Spleen (tissue), 11 donors: ENCODE data around the gene CHST8. TPM values are rescaled to one million over a fixed set of nuclear protein-coding genes. Genes with fewer than 3 reads are reported as not detected.

Experiments
- DNase-seq: peaks from one replicate; pipeline ENCODE4 v3.0.0-alpha.2; 2020
- H3K27ac ChIP-seq, 8 donors: fragments of 200-600 bp; sonication (generic) in 7 of 8; 1 replicate in 4 of 8; 2 replicates in 4 of 8; pipeline versions ENCODE4 v1.5.0 to v1.8.0; 2016 to 2021; ENCODE audit warnings: inconsistent platforms in 4 of 8, mild to moderate bottlenecking in 4 of 8, moderate library complexity in 1 of 8
- H3K27me3 ChIP-seq, 7 donors: fragments of 200-600 bp; sonication (generic) in 6 of 7; replicated peaks in 1 of 7; 1 replicate in 4 of 7; 2 replicates in 3 of 7; pipeline versions ENCODE4 v1.5.0 to v1.8.0; 2016 to 2021; ENCODE audit warnings: inconsistent platforms in 3 of 7, mild to moderate bottlenecking in 1 of 7
- H3K36me3 ChIP-seq, 6 donors: fragments of 200-600 bp; sonication (generic) in 5 of 6; 1 replicate in 4 of 6; 2 replicates in 2 of 6; pipeline versions ENCODE4 v1.5.0 to v1.8.0; 2016 to 2021; ENCODE audit warnings: inconsistent platforms in 2 of 6
- H3K4me1 ChIP-seq, 6 donors: fragments of 200-600 bp; sonication (generic) in 5 of 6; 1 replicate in 3 of 6; 2 replicates in 3 of 6; pipeline versions ENCODE4 v1.5.0 to v1.8.0; 2016 to 2021; ENCODE audit warnings: inconsistent platforms in 3 of 6
- H3K4me3 ChIP-seq, 8 donors: fragments of 200-600 bp; sonication (generic) in 7 of 8; 1 replicate in 4 of 8; 2 replicates in 4 of 8; pipeline versions ENCODE4 v1.5.0 to v1.8.0; 2016 to 2021; ENCODE audit warnings: inconsistent platforms in 4 of 8, mild to moderate bottlenecking in 4 of 8, moderate library complexity in 2 of 8
- H3K9me3 ChIP-seq, 8 donors: fragments of 200-600 bp; sonication (generic) in 7 of 8; 1 replicate in 4 of 8; 2 replicates in 4 of 8; pipeline versions ENCODE4 v1.5.0 to v1.8.0; 2016 to 2021; ENCODE audit warnings: inconsistent platforms in 4 of 8
- POLR2A ChIP-seq, 3 donors: fragments of 450-650 bp; IDR thresholded peaks; one replicate each; pipeline ENCODE4 v1.5.1; 2017; ENCODE audit warnings: antibody characterized with exemption in 3 of 3, mild to moderate bottlenecking in 1 of 3
- POLR2AphosphoS5 ChIP-seq, 3 donors: sonication (generic); formaldehyde crosslinking; IDR thresholded peaks; one replicate each; pipeline ENCODE4 v1.5.1; 2017; ENCODE audit warnings: antibody characterized with exemption in 3 of 3
- WGBS, 5 donors: extraction: QIAGEN DNeasy Blood & Tissue Kit in 3 of 5; methylation state at CpG; one replicate each; pipeline versions ENCODE4 v1.1.5 to v1.1.7; 2013 to 2018; 5-methylcytosine and 5-hydroxymethylcytosine counted together
- intact Hi-C: fragments of 100-400 bp; cut with DNase I; formaldehyde crosslinking; loops from one replicate; pipeline ENCODE4 v1.15.0; 2023; ENCODE audit warnings: low total_unique reads
- polyA plus RNA-seq, 3 donors: library from polyadenylated mRNA; stranded (reverse); fragments of 200-250 nt; gene quantifications; one replicate each; pipeline ENCODE4 v1.2.1, GENCODE V29; 2013
- total RNA-seq, 7 donors: library from RNA; depleted of rRNA in 3 of 7; stranded (reverse); fragments of >200 nt in 3 of 7; fragmentation: NEBNext Ultra II Directional in 4 of 7; extraction: Animal tissue kit (Norgen Biotek cat#: 25700) in 4 of 7; gene quantifications; one replicate each; pipeline versions ENCODE4 v1.1.0 to v1.2.1, GENCODE V29; 2016 to 2021
- TF ChIP-seq, protein P1 (sequence below), 11 experiments: fragments of 200-600 bp in 7 of 11; fragments of 450-650 bp in 4 of 11; sonication (generic) in 4 of 11; IDR thresholded peaks in 8 of 11; conservative IDR thresholded peaks in 3 of 11; 1 replicate in 7 of 11; 2 replicates in 4 of 11; pipeline versions ENCODE4 v1.4.0 to v1.8.0; 2016 to 2021; ENCODE audit warnings: antibody characterized with exemption in 11 of 11, inconsistent platforms in 4 of 11, mild to moderate bottlenecking in 1 of 11
- donor health status: healthy with polysubstance abuse.
- donor health status: DM: no; HTN: no; CAD: no; lungs with moderate emphysema.
- donor health status: DM: no; HTN: no; CAD: no.
- donor health status: Bipolar disorder and iron deficiency.
- donor health status: healthy.
- donor health status: DM: no; HTN: no; CAD: no.
- donor health status: DM: yes; HTN: yes; CAD: no.

Gene CHST8
- total and polyA plus RNA-seq, 10 donors, result 0.43 to 4.0 (median 1.6) TPM

- peaks cover 0 to 67% (median 0%) of the 10 kb centered on the region in 7 donors for H3K27me3 ChIP-seq
- H3K9me3 ChIP-seq, result no peaks in the 10 kb centered on the region
- peak; percentile 13 for DNase-seq
- TF ChIP-seq, protein P1, sequence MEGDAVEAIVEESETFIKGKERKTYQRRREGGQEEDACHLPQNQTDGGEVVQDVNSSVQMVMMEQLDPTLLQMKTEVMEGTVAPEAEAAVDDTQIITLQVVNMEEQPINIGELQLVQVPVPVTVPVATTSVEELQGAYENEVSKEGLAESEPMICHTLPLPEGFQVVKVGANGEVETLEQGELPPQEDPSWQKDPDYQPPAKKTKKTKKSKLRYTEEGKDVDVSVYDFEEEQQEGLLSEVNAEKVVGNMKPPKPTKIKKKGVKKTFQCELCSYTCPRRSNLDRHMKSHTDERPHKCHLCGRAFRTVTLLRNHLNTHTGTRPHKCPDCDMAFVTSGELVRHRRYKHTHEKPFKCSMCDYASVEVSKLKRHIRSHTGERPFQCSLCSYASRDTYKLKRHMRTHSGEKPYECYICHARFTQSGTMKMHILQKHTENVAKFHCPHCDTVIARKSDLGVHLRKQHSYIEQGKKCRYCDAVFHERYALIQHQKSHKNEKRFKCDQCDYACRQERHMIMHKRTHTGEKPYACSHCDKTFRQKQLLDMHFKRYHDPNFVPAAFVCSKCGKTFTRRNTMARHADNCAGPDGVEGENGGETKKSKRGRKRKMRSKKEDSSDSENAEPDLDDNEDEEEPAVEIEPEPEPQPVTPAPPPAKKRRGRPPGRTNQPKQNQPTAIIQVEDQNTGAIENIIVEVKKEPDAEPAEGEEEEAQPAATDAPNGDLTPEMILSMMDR (IDR thresholded peaks at IDR 0.05 in 8 of 11, conservative IDR thresholded peaks at IDR 0.05 in 3 of 11), result no peak
- TF ChIP-seq POLR2A (IDR thresholded peaks at IDR 0.05), result no peak
- no peak for TF ChIP-seq POLR2AphosphoS5 (IDR thresholded peaks at IDR 0.05)
- no peak overlapping the region for H3K27ac ChIP-seq
- H3K36me3 ChIP-seq, result no peaks in the 10 kb centered on the region
- no peak overlapping the region for H3K4me3 ChIP-seq
- no peaks in the 10 kb centered on the region for H3K4me1 ChIP-seq
- 24 to 32% (median 29%) methylated on average over 15 of the region's 15 CpGs for WGBS, 5 donors
- intact Hi-C loops, result no loop called here
Observed at GRCh38 chr19:33638167-33639034, 16.6 kb downstream of the CHST8 start.

DNA sequence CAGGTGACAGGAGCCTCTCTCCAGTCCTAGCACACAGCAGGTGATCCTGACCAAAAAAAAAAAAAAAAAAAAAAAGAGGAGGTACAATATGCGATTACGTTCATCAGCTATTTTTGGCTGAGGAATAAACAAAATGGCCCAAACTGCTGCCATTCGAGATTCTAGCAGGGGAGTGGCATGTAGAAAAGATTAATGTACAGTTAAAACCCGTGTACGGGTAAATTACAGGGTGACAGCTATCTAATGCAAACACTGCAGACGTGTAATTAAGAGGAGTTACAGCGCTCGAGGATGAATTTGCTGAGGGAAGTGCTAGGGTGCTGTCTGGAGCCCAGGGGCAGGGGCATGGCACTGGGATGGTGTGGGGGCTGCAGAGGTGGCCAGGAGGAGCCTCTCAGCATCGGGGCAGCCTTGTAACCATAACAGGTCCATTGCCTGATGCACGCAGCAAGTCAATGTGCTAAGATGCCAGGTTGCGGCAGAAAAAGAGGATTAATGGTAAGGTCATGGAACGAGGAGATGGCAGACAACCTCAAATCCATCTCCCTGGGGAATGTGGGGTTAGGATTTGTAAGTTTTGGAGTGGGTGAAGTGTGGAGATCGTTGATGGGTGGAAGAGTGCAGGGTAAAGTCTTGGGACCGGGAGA is 17.4 kb downstream of the CHST8 start:
- no peaks in the 10 kb centered on the region for H3K36me3 ChIP-seq
- peak; percentile 51 for DNase-seq
- H3K4me1 ChIP-seq, result no peaks in the 10 kb centered on the region
- WGBS, 5 donors, result 53 to 57% (median 56%) methylated on average over 14 of the region's 14 CpGs
- H3K27me3 ChIP-seq, result peaks cover 0 to 63% (median 0%) of the 10 kb centered on the region in 7 donors
- H3K4me3 ChIP-seq, result no peak overlapping the region
- intact Hi-C loops, result no loop called here
- TF ChIP-seq POLR2AphosphoS5 (IDR thresholded peaks at IDR 0.05) (no peak), POLR2A (IDR thresholded peaks at IDR 0.05) (no peak)
- TF ChIP-seq, protein P1 (IDR thresholded peaks at IDR 0.05 in 8 of 11, conservative IDR thresholded peaks at IDR 0.05 in 3 of 11), result no peak
- no peaks in the 10 kb centered on the region for H3K9me3 ChIP-seq
- H3K27ac ChIP-seq, result no peak overlapping the region

DNA sequence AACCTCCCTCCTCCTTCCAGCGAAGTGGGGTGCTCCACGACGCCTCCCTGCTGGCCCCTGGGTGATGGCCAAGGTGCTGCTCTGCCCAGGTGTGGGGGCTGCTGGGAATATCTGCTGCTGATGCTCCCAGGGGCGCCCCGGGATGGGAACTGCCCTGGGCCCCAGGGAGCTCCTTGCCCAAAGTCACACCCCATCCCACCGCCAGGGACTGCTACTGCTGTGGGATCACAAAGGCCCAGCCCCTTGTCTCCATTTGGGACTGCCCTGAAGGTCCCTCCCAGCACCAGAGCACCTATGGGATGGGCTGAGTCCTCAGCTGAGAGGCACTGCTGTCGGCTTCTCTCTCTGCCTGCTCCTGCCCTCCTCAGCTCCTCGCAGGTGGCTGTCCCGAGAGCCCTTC is 19.0 kb downstream of the CHST8 start:
- TF ChIP-seq, protein P1 (IDR thresholded peaks at IDR 0.05 in 8 of 11, conservative IDR thresholded peaks at IDR 0.05 in 3 of 11), result no peak
- WGBS, 5 donors, result 61 to 76% (median 67%) methylated on average over 7 to 9 of the region's 9 CpGs
- Histone ChIP-seq H3K4me3 (no peak overlapping the region), H3K27me3 (peaks cover 0 to 49% (median 0%) of the 10 kb centered on the region in 7 donors), H3K4me1 (no peaks in the 10 kb centered on the region), H3K36me3 (no peaks in the 10 kb centered on the region), H3K27ac (no peak overlapping the region), H3K9me3 (no peaks in the 10 kb centered on the region)
- DNase-seq, result peak; percentile 35
- intact Hi-C loops, result no loop called here

GRCh38 chr19:33641261-33641660 is 19.5 kb downstream of the CHST8 start:
- H3K9me3 ChIP-seq, result no peaks in the 10 kb centered on the region
- H3K27me3 ChIP-seq, result peaks cover 0 to 49% (median 0%) of the 10 kb centered on the region in 7 donors
- H3K27ac ChIP-seq, result no peak overlapping the region
- H3K4me1 ChIP-seq, result no peaks in the 10 kb centered on the region
- no peak for TF ChIP-seq POLR2AphosphoS5 (IDR thresholded peaks at IDR 0.05)
- TF ChIP-seq POLR2A (IDR thresholded peaks at IDR 0.05), result no peak
- TF ChIP-seq, protein P1 (IDR thresholded peaks at IDR 0.05 in 8 of 11, conservative IDR thresholded peaks at IDR 0.05 in 3 of 11), result no peak
- DNase-seq, result peak; percentile 54
- WGBS, 5 donors, result 77 to 87% (median 80%) methylated on average over 4 to 5 of the region's 5 CpGs
- intact Hi-C loops, result no loop called here
- no peaks in the 10 kb centered on the region for H3K36me3 ChIP-seq
- H3K4me3 ChIP-seq, result no peak overlapping the region
